Activated T-cell treated with anti-CD3 and anti-CD28 coated beads, Interleukin-2, amount 50 U/mL, for 4 hours (primary cell): ENCODE data around the gene TIMM17A. TPM values are rescaled to one million over a fixed set of nuclear protein-coding genes. Genes with fewer than 3 reads are reported as not detected.

Experiments
- ATAC-seq, 2 donors: fragments of 200-7000 bp; cut with Tn5 transposase; one replicate each; pipeline ENCODE4 v1.10.0; 2021
- DNase-seq: peaks from one replicate; pipeline ENCODE4 v3.0.0-alpha.2; 2020
- H3K27me3 Mint-ChIP-seq: one replicate; pipeline ENCODE4 v1.8.0; 2021; ENCODE audit warnings: low read depth, mixed read lengths
- H3K36me3 Mint-ChIP-seq: one replicate; pipeline ENCODE4 v1.8.0; 2022; ENCODE audit warnings: mixed read lengths; ENCODE audit not compliant: insufficient read depth
- H3K4me1 Mint-ChIP-seq: one replicate; pipeline ENCODE4 v1.8.0; 2021; ENCODE audit warnings: low read depth, mixed read lengths
- H3K4me3 Mint-ChIP-seq: one replicate; pipeline ENCODE4 v1.8.0; 2021; ENCODE audit warnings: mild to moderate bottlenecking, moderate library complexity, mixed read lengths
- H3K9me3 Mint-ChIP-seq: one replicate; pipeline ENCODE4 v1.8.0; 2021; ENCODE audit warnings: mixed read lengths
- total RNA-seq, 3 donors: library from RNA; stranded (reverse); gene quantifications; one replicate each; pipeline ENCODE4 v1.2.1, GENCODE V29; 2021

TIMM17A gene
- total RNA-seq, 3 donors from 2014 or later: 144 to 160 (median 146) TPM

- no peaks in the 10 kb centered on the region for H3K27me3 Mint-ChIP-seq
- H3K9me3 Mint-ChIP-seq: no peaks in the 10 kb centered on the region
- peaks cover 24% of the 10 kb centered on the region for H3K4me1 Mint-ChIP-seq
- ATAC-seq (no peak), DNase-seq (no peak)
- peak overlapping the region; percentile 98 for H3K4me3 Mint-ChIP-seq
- peaks cover 3% of the 10 kb centered on the region for H3K36me3 Mint-ChIP-seq
Observed at GRCh38 chr1:201983380-201983805, 28.1 kb downstream of the TIMM17A start.

- peaks cover 24% of the 10 kb centered on the region for H3K4me1 Mint-ChIP-seq
- peaks cover 7% of the 10 kb centered on the region for H3K36me3 Mint-ChIP-seq
- ATAC-seq: no peak
- H3K9me3 Mint-ChIP-seq: no peaks in the 10 kb centered on the region
- H3K27me3 Mint-ChIP-seq: no peaks in the 10 kb centered on the region
- no peak for DNase-seq
- peak overlapping the region; percentile 19 for H3K4me3 Mint-ChIP-seq
Observed at GRCh38 chr1:201984446-201984845, 29.1 kb downstream of the TIMM17A start.

DNA sequence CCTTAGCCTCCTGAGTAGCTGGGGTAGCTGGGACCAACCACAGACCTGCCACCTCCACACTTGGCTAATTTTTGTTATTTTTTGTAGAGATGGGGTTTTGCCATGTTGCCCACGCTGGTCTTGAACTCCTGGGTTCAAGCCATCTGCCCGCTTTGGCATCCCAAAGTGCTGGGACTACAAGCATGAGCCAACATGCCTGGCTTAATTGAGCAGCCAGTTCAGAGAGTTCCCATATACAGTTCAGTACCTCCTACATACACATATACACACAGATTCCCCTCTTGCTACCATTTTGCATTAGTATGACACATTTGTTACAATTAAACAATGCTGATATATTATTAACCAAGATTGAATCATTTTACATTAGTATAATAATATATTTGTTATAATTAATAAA is 30.1 kb downstream of the TIMM17A start:
- Mint-ChIP-seq H3K36me3 (peaks cover 9% of the 10 kb centered on the region), H3K27me3 (no peaks in the 10 kb centered on the region), H3K4me1 (peaks cover 24% of the 10 kb centered on the region), H3K9me3 (no peaks in the 10 kb centered on the region), H3K4me3 (no peak overlapping the region)
- no peak for ATAC-seq
- DNase-seq: no peak

- H3K9me3 Mint-ChIP-seq: no peaks in the 10 kb centered on the region
- DNase-seq (no peak), ATAC-seq (no peak)
- H3K4me3 Mint-ChIP-seq: no peak overlapping the region
- H3K4me1 Mint-ChIP-seq: peaks cover 11% of the 10 kb centered on the region
- H3K36me3 Mint-ChIP-seq: peaks cover 18% of the 10 kb centered on the region
- no peaks in the 10 kb centered on the region for H3K27me3 Mint-ChIP-seq
Observed at GRCh38 chr1:201988601-201989000, 33.3 kb downstream of the TIMM17A start.

DNA sequence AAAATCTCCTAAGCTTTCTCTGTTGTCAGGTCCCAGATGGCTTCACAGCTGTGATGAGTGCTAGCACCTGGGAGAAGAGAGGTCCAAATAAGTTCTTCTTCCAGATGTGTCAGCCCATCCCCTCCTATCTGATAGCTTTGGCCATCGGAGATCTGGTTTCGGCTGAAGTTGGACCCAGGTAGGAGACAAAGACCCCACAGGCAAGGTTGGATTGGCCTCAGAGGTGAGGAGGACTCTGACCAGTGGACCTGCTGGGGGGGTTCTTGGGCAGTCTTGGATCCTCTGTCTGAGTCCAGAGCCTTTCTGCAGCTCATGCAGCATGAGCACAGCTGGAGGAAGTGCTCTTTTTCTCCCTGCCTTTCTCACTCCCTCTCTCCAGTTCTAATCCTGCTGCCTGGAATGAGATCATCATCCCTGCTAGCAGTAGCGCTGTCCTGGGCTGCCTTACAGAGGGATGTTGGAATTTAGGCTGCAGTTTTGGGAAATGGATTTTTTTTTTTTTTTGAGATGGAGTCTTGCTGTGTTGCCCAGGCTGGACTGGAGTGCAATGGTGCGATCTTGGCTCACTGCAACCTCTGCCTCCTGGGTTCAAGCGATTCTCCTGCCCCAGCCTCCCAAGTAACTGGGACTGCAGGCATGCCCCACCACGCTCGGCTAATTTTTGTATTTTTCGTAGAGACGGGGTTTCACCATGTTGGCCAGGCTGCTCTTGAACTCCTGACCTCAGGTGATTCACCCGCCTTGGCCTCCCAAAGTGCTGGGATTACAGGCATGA is 34.2 kb downstream of the TIMM17A start:
- Mint-ChIP-seq H3K36me3 (peaks cover 25% of the 10 kb centered on the region), H3K9me3 (no peaks in the 10 kb centered on the region), H3K27me3 (no peaks in the 10 kb centered on the region), H3K4me1 (peaks cover 3% of the 10 kb centered on the region), H3K4me3 (no peak overlapping the region)
- ATAC-seq (no peak), DNase-seq (no peak)

GRCh38 chr1:201990427-201990826 is 35.1 kb downstream of the TIMM17A start:
- DNase-seq: no peak
- no peaks in the 10 kb centered on the region for H3K27me3 Mint-ChIP-seq
- ATAC-seq: no peak
- H3K4me3 Mint-ChIP-seq: no peak overlapping the region
- peaks cover 25% of the 10 kb centered on the region for H3K36me3 Mint-ChIP-seq
- no peaks in the 10 kb centered on the region for H3K9me3 Mint-ChIP-seq
- peaks cover 3% of the 10 kb centered on the region for H3K4me1 Mint-ChIP-seq

- ATAC-seq (peak; percentile 78 to 89), DNase-seq (peak; percentile 6)
- peaks cover 47% of the 10 kb centered on the region for H3K36me3 Mint-ChIP-seq
- H3K4me3 Mint-ChIP-seq: no peak overlapping the region
- H3K27me3 Mint-ChIP-seq: no peaks in the 10 kb centered on the region
- H3K4me1 Mint-ChIP-seq: no peaks in the 10 kb centered on the region
- no peaks in the 10 kb centered on the region for H3K9me3 Mint-ChIP-seq
Observed at GRCh38 chr1:201999625-202000238, 44.4 kb downstream of the TIMM17A start.

GRCh38 chr1:202002507-202002906 is 47.2 kb downstream of the TIMM17A start:
- Mint-ChIP-seq H3K4me3 (no peak overlapping the region), H3K27me3 (no peaks in the 10 kb centered on the region), H3K4me1 (no peaks in the 10 kb centered on the region), H3K36me3 (peaks cover 47% of the 10 kb centered on the region), H3K9me3 (no peaks in the 10 kb centered on the region)
- no peak for ATAC-seq
- DNase-seq: no peak

- Mint-ChIP-seq H3K27me3 (no peaks in the 10 kb centered on the region), H3K4me1 (no peaks in the 10 kb centered on the region), H3K36me3 (peaks cover 44% of the 10 kb centered on the region), H3K4me3 (no peak overlapping the region), H3K9me3 (no peaks in the 10 kb centered on the region)
- ATAC-seq (no peak), DNase-seq (no peak)
Observed at GRCh38 chr1:202004711-202005110, 49.4 kb downstream of the TIMM17A start.

DNA sequence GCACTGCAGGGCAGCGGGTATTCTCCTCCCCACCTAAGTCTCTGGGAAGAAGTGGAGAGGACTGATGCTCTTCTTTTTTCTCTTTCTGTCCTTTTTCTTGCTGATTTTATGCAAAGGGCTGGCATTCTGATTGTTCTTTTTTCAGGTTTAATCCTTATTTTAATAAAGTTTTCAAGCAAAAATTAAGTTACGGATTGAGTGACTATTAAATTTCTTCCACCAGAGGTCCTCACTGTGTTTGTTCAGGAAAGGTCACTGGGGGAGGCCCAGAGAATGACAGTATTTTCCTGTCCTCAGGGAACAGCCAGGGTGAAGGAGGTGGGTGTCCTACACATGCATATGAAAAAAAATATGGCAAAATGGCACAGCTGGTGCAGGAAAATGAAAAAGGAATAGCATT is 50.7 kb downstream of the TIMM17A start:
- Mint-ChIP-seq H3K27me3 (no peaks in the 10 kb centered on the region), H3K4me3 (no peak overlapping the region), H3K9me3 (no peaks in the 10 kb centered on the region), H3K4me1 (no peaks in the 10 kb centered on the region), H3K36me3 (peaks cover 35% of the 10 kb centered on the region)
- DNase-seq (no peak), ATAC-seq (no peak)

DNA sequence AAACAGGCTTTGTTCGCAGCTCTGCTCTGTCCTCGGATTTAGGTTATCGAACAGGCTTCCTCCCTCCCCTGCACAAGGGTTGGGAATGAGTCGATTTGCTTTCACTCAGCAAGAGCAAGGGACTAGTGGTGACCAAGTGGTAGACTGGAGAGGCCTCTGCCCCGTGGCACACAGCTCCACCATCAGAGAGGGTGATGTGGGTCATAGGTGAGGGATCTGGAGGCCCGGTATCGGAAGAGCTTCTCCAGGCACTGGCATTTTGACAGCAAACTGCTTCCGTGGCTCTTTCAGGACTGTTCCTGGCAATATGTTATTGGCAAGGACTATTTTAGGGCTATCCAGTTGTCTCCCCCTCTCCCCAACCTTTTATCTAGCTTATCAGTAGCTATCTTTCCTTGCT is 52.0 kb downstream of the TIMM17A start:
- no peaks in the 10 kb centered on the region for H3K4me1 Mint-ChIP-seq
- no peak overlapping the region for H3K4me3 Mint-ChIP-seq
- H3K27me3 Mint-ChIP-seq: no peaks in the 10 kb centered on the region
- DNase-seq (no peak), ATAC-seq (no peak)
- peaks cover 32% of the 10 kb centered on the region for H3K36me3 Mint-ChIP-seq
- no peaks in the 10 kb centered on the region for H3K9me3 Mint-ChIP-seq

DNA sequence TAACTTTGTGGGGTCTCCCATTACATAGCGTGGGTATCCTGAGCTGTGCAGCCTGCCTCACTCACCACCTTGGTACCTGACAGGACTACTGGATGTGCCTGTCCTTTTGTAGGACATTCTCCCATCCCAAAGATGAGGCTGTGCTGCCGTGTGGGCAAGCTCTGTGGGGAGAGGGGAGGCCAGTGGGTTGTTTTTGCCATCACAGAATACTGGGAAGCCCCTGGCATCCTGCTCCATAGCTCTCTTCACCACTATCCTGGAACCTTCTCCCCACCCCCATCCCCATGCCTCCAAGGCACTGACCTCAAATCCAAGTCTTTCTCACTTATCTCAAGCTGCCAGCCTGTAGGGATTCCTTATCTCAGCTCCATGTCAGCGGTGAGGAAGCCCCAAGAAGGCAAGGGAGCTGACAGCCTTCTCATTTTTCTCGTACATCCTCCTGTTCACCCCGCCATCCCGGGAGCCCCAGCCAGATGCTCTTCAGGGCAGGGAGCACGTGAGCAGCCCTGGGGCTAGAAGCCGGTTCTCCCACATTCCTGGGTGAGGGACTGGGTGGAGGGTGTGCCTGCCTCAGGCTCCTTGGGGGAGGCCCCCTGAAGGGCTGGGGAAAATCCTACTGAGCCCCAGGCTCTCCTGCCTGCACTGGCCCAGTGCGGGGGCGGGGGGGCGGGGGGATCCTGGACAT is 52.6 kb downstream of the TIMM17A start:
- H3K4me3 Mint-ChIP-seq: no peak overlapping the region
- no peaks in the 10 kb centered on the region for H3K9me3 Mint-ChIP-seq
- DNase-seq: no peak
- peaks cover 26% of the 10 kb centered on the region for H3K36me3 Mint-ChIP-seq
- no peaks in the 10 kb centered on the region for H3K4me1 Mint-ChIP-seq
- no peak for ATAC-seq
- H3K27me3 Mint-ChIP-seq: no peaks in the 10 kb centered on the region

DNA sequence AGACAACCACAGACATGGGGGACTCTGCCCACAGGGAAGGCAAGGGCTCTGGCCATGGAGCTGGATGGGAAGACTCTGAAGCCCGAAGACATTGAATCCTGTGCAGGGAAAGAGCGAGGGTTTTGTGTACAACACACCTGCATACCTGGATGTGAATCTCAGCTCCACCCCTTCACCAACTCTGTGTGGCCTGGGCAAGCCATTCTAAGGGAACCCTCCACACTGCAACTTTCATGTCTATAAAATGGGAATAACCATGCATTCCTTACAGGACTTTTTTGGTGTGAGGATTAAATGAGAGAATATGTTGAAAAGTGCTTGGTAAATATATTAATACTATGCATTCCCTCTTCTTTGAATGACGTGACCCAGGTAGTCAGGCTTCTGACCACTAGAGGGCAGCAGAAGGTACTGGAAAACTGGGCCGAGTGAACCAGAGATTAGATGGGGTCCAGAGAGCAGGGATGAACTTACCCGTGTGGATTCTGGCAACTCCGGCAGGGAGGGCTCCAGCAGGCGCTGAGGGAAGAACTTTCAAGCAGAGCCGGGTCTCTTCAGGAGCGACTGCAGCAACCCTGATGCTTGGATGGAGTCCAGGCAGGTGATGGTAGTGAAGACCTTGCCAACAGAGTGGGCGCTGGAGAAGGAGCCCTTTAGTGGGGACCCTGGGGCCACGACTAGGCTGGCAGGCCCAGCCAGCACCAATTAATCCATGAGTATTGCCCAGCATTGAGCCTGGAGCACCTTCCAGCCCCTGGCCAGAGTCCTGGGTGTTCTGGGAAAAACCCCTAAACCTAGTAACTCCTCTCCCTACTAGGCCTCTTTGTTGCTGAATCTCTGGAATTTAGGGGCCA is 54.2 kb downstream of the TIMM17A start:
- no peaks in the 10 kb centered on the region for H3K27me3 Mint-ChIP-seq
- DNase-seq (peak; percentile 52), ATAC-seq (peak; percentile 74 to 76)
- H3K9me3 Mint-ChIP-seq: no peaks in the 10 kb centered on the region
- no peaks in the 10 kb centered on the region for H3K4me1 Mint-ChIP-seq
- no peak overlapping the region for H3K4me3 Mint-ChIP-seq
- H3K36me3 Mint-ChIP-seq: peaks cover 13% of the 10 kb centered on the region
